Body of pancreas (tissue), 4 donors: ENCODE results near the gene ATP10A. TPM values are rescaled to one million over a fixed set of nuclear protein-coding genes. Genes with fewer than 3 reads are reported as not detected.
A peak's percentile ranks its signal among the peaks of the same experiment; 100 is the strongest.

Experiments
- ATAC-seq: fragments of 150-250 bp; one replicate; pipeline ENCODE4 v1.9.1; 2016
- DNase-seq, 4 donors: peaks; one replicate each; pipeline ENCODE4 v3.0.0-alpha.2; 2019
- H3K27ac ChIP-seq, 4 donors: fragments of 200-600 bp; sonication (generic); 1 replicate in 3 of 4; 2 replicates in 1 of 4; pipeline versions ENCODE4 v1.5.1 to v1.6.1; 2016 to 2019; ENCODE audit warnings: mild to moderate bottlenecking in 1 of 4, mixed read lengths in 1 of 4, moderate library complexity in 1 of 4
- H3K27me3 ChIP-seq, 2 donors: fragments of 200-600 bp; sonication (generic); one replicate each; pipeline ENCODE4 v1.6.0; 2016; ENCODE audit warnings: mild to moderate bottlenecking in 1 of 2
- H3K36me3 ChIP-seq, 2 donors: fragments of 200-600 bp; sonication (generic); replicated peaks in 1 of 2; 2 replicates each; pipeline ENCODE4 v1.5.1; 2016; ENCODE audit warnings: low read depth in 2 of 2; ENCODE audit not compliant: insufficient read depth in 1 of 2
- H3K4me1 ChIP-seq: fragments of 200-600 bp; sonication (generic); one replicate; pipeline ENCODE4 v1.6.0; 2016
- H3K4me3 ChIP-seq, 2 donors: fragments of 200-600 bp; sonication (generic); 1 replicate in 1 of 2; 2 replicates in 1 of 2; pipeline ENCODE4 v1.5.1; 2016 to 2019
- H3K9me3 ChIP-seq, 3 donors: fragments of 200-600 bp; sonication (generic); 1 replicate in 2 of 3; 2 replicates in 1 of 3; pipeline ENCODE4 v1.5.1; 2016
- CTCF ChIP-seq, 7 experiments: fragments of 450-650 bp in 4 of 7; fragments of 200-600 bp in 3 of 7; sonication (generic) in 3 of 7; IDR thresholded peaks; one replicate each; pipeline ENCODE4 v1.5.1; 2016 to 2019; ENCODE audit warnings: antibody characterized with exemption in 7 of 7
- POLR2A ChIP-seq, 3 donors: fragments of 450-650 bp; IDR thresholded peaks; one replicate each; pipeline ENCODE4 v1.6.1; 2016; ENCODE audit warnings: antibody characterized with exemption in 3 of 3, mild to moderate bottlenecking in 2 of 3
- WGBS, 2 donors: methylation state at CpG; one replicate each; pipeline ENCODE4 v1.1.5; 2017; 5-methylcytosine and 5-hydroxymethylcytosine counted together
- intact Hi-C: fragments of 100-400 bp; cut with DNase I; formaldehyde crosslinking; loops from one replicate; pipeline ENCODE4 v1.15.1; 2023
- total RNA-seq, 2 donors: library from RNA; depleted of rRNA; stranded (reverse); fragments of >200 nt; gene quantifications; one replicate each; pipeline ENCODE4 v1.1.0, GENCODE V29; 2016

ATP10A gene
- total RNA-seq, 2 donors from 2014 or later, result 1.3 to 2.0 TPM

- DNase-seq (no peak), ATAC-seq (no peak)
- intact Hi-C loops, result no loop called here
- H3K9me3 ChIP-seq, result no peaks in the 10 kb centered on the region
- no peak overlapping the region for H3K27ac ChIP-seq
- WGBS, 2 donors, result 49 to 53% methylated on average over 9 of the region's 9 CpGs
- no peaks in the 10 kb centered on the region for H3K27me3 ChIP-seq
- no peak overlapping the region for H3K4me3 ChIP-seq
- TF ChIP-seq POLR2A (IDR thresholded peaks at IDR 0.05) (no peak), CTCF (IDR thresholded peaks at IDR 0.05) (no peak)
- H3K36me3 ChIP-seq, result no peaks in the 10 kb centered on the region
- no peaks in the 10 kb centered on the region for H3K4me1 ChIP-seq
Measured at GRCh38 chr15:25742776-25743547, 120.2 kb downstream of the ATP10A start.

- intact Hi-C loops, result no loop called here
- no peaks in the 10 kb centered on the region for H3K36me3 ChIP-seq
- H3K9me3 ChIP-seq, result no peaks in the 10 kb centered on the region
- no peak for TF ChIP-seq CTCF (IDR thresholded peaks at IDR 0.05)
- TF ChIP-seq POLR2A (IDR thresholded peaks at IDR 0.05), result no peak
- no peaks in the 10 kb centered on the region for H3K27me3 ChIP-seq
- H3K27ac ChIP-seq, result no peak overlapping the region
- H3K4me1 ChIP-seq, result no peaks in the 10 kb centered on the region
- WGBS, 2 donors, result 49 to 66% methylated on average over 13 to 19 of the region's 19 CpGs
- no peak overlapping the region for H3K4me3 ChIP-seq
- DNase-seq (no peak), ATAC-seq (no peak)
Measured at GRCh38 chr15:25742041-25742730, 120.9 kb downstream of the ATP10A start.

- no peak overlapping the region for H3K27ac ChIP-seq
- no peaks in the 10 kb centered on the region for H3K27me3 ChIP-seq
- H3K4me3 ChIP-seq, result no peak overlapping the region
- intact Hi-C loops, result no loop called here
- no peak for DNase-seq
- no peaks in the 10 kb centered on the region for H3K4me1 ChIP-seq
- no peak for ATAC-seq
- no peak for TF ChIP-seq POLR2A (IDR thresholded peaks at IDR 0.05)
- H3K9me3 ChIP-seq, result no peaks in the 10 kb centered on the region
- no peaks in the 10 kb centered on the region for H3K36me3 ChIP-seq
- 46 to 55% methylated on average over 5 of the region's 5 CpGs for WGBS, 2 donors
Measured at GRCh38 chr15:25741256-25741580, 121.9 kb downstream of the ATP10A start.

- H3K27ac ChIP-seq, result no peak overlapping the region
- no peak for ATAC-seq
- H3K36me3 ChIP-seq, result no peaks in the 10 kb centered on the region
- intact Hi-C loops, result no loop called here
- H3K9me3 ChIP-seq, result no peaks in the 10 kb centered on the region
- no peak overlapping the region for H3K4me3 ChIP-seq
- no peak for DNase-seq
- WGBS, 2 donors, result 51 to 62% methylated on average over 18 of the region's 18 CpGs
- no peaks in the 10 kb centered on the region for H3K27me3 ChIP-seq
- H3K4me1 ChIP-seq, result no peaks in the 10 kb centered on the region
- TF ChIP-seq CTCF (IDR thresholded peaks at IDR 0.05), result no peak
- TF ChIP-seq POLR2A (IDR thresholded peaks at IDR 0.05), result no peak
Measured at GRCh38 chr15:25740383-25741255, 122.5 kb downstream of the ATP10A start.

- TF ChIP-seq POLR2A (IDR thresholded peaks at IDR 0.05) (no peak), CTCF (IDR thresholded peaks at IDR 0.05) (no peak)
- DNase-seq (peak in 1 of 4 donors; percentile 19), ATAC-seq (no peak)
- WGBS, 2 donors, result 34 to 52% methylated on average over 7 of the region's 7 CpGs
- Histone ChIP-seq H3K36me3 (no peaks in the 10 kb centered on the region), H3K27ac (no peak overlapping the region), H3K4me1 (no peaks in the 10 kb centered on the region), H3K27me3 (no peaks in the 10 kb centered on the region), H3K4me3 (no peak overlapping the region), H3K9me3 (no peaks in the 10 kb centered on the region)
- intact Hi-C loops, result no loop called here
Measured at GRCh38 chr15:25739687-25740121, 123.4 kb downstream of the ATP10A start.
